ENCODE results near the gene RORB.

DNA sequence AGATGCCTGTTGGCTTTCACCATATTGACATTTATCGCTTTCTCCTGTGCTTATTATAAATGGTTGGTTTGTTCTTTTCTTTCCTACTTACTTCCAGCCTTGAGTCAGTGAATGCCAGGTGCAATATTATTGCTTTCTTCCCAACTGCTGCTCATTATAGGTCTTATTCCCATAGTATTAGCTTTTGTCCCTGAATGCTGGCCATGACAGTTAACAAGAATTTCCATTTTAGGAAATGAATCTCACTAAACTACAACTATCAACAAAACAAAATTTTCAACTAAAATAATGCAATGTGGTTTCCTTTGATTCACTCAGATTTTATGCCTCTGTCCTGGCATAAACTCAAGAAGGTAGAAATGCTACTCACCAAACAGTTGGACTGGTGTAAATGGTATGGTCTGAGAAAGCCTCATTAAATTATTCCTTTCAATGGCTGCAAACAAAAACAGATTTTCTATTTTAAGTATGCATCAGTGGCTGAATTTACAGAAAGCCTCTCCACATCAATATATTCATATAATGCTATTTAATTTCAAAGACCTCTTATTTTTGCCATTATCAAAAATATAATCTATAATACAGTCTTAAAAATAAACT, 245.2 kb downstream of the RORB start:
- TF ChIP-seq, protein P1, sequence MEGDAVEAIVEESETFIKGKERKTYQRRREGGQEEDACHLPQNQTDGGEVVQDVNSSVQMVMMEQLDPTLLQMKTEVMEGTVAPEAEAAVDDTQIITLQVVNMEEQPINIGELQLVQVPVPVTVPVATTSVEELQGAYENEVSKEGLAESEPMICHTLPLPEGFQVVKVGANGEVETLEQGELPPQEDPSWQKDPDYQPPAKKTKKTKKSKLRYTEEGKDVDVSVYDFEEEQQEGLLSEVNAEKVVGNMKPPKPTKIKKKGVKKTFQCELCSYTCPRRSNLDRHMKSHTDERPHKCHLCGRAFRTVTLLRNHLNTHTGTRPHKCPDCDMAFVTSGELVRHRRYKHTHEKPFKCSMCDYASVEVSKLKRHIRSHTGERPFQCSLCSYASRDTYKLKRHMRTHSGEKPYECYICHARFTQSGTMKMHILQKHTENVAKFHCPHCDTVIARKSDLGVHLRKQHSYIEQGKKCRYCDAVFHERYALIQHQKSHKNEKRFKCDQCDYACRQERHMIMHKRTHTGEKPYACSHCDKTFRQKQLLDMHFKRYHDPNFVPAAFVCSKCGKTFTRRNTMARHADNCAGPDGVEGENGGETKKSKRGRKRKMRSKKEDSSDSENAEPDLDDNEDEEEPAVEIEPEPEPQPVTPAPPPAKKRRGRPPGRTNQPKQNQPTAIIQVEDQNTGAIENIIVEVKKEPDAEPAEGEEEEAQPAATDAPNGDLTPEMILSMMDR (IDR thresholded peaks at IDR 0.05), result no peak
- TF ChIP-seq POLR2A (IDR thresholded peaks at IDR 0.05), result no peak

Measured in Peyer's patch (tissue), 4 donors.